GM19238 (cell line): ENCODE measurements around the gene SLC6A2.
"Not testable (repeated sequence)": the region's sequence is repeated elsewhere in the genome, so short reads cannot be mapped to it uniquely, and the experiment has no call there.

Experiments used
- DNase-seq: peaks from one replicate; pipeline ENCODE4 v3.0.0; 2011; ENCODE audit warnings: low spot score; ENCODE audit not compliant: insufficient read length

The SLC6A2 gene

GRCh38 chr16:55709801-55710200 lies 54.0 kb downstream of the SLC6A2 start:
- no peak for DNase-seq

- no peak for DNase-seq
Measured at GRCh38 chr16:55710466-55710865, 54.7 kb downstream of the SLC6A2 start.

GRCh38 chr16:55711959-55712876 lies 56.4 kb downstream of the SLC6A2 start:
- DNase-seq = peak; percentile 45

- no peak for DNase-seq
Measured at GRCh38 chr16:55713103-55713502, 57.3 kb downstream of the SLC6A2 start.

- DNase-seq = no peak
Measured at GRCh38 chr16:55717326-55717725, 61.5 kb downstream of the SLC6A2 start.

GRCh38 chr16:55725055-55725777 lies 69.4 kb downstream of the SLC6A2 start:
- no peak for DNase-seq

GRCh38 chr16:55728797-55729196 lies 73.0 kb downstream of the SLC6A2 start:
- DNase-seq = no peak

GRCh38 chr16:55730115-55730514 lies 74.3 kb downstream of the SLC6A2 start:
- no peak for DNase-seq

- no peak for DNase-seq
Measured at GRCh38 chr16:55732496-55732895, 76.7 kb downstream of the SLC6A2 start.

- DNase-seq = no peak
Measured at GRCh38 chr16:55734665-55735064, 78.9 kb downstream of the SLC6A2 start.

GRCh38 chr16:55735120-55735781 lies 79.5 kb downstream of the SLC6A2 start:
- DNase-seq = no peak

- DNase-seq = no peak
Measured at GRCh38 chr16:55736671-55737070, 80.9 kb downstream of the SLC6A2 start.

GRCh38 chr16:55737318-55737717 lies 81.5 kb downstream of the SLC6A2 start:
- no peak for DNase-seq

GRCh38 chr16:55737966-55738365 lies 82.2 kb downstream of the SLC6A2 start:
- no peak for DNase-seq

- no peak for DNase-seq
Measured at GRCh38 chr16:55746081-55746480, 90.3 kb downstream of the SLC6A2 start.

- no peak for DNase-seq
Measured at GRCh38 chr16:55747785-55748184, 92.0 kb downstream of the SLC6A2 start.

GRCh38 chr16:55752465-55753144 lies 96.8 kb downstream of the SLC6A2 start:
- DNase-seq = not testable (repeated sequence)

GRCh38 chr16:55753145-55753631 lies 97.4 kb downstream of the SLC6A2 start:
- DNase-seq = not testable (repeated sequence)
